ENCODE data around the gene KLHL20. TPM values are rescaled to one million over a fixed set of nuclear protein-coding genes. Genes with fewer than 3 reads are reported as not detected.
"Not testable (repeated sequence)": the region's sequence is repeated elsewhere in the genome, so short reads cannot be mapped to it uniquely, and the experiment has no call there.

The KLHL20 gene
- total and polyA plus RNA-seq, 2 experiments from 2014 or later: 12.3 to 14.5 TPM

DNA sequence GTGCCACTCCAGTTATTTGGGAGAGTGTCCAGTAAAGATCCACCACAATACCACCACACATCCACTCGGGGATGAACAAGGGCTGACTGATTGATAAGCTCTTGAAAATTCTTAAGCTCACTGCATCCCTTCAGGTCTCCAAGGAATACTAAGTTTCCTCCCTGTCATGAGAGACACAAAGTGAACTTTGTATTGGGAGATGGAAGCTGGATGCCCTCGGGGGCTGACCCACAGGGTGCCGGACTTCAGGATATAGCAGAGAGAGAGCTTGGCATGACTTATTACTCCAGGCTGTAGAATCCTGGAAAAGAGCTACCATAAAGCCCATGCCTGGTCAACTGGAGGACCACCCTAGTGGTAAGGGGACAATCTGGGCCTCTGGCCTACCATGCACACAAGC is 29.7 kb upstream of the KLHL20 start:
- H3K4me1 Mint-ChIP-seq: peaks cover 47% of the 10 kb centered on the region
- not testable (repeated sequence) for H3K9me3 Mint-ChIP-seq; H3K4me3 Mint-ChIP-seq; H3K4me2 ChIP-seq; H3F3A ChIP-seq (replicated peaks; ENCODE audit: low read depth); H3K9me2 ChIP-seq (ENCODE audit: insufficient read depth); H3K79me2 ChIP-seq (replicated peaks; ENCODE audit: insufficient read depth); H3K27me3 Mint-ChIP-seq (ENCODE audit: insufficient read depth, low read depth, poor library complexity); H3K27ac ChIP-seq (ENCODE audit: low read depth); ATAC-seq; H3K4me3 ChIP-seq; DNase-seq (ENCODE audit: low spot score); H3K36me3 ChIP-seq (ENCODE audit: insufficient read depth); H4K20me1 ChIP-seq (replicated peaks; ENCODE audit: insufficient read depth); H3K27ac Mint-ChIP-seq; H3K36me3 Mint-ChIP-seq (ENCODE audit: low read depth); H2AFZ ChIP-seq; H3K27me3 ChIP-seq (ENCODE audit: insufficient read depth)
- peaks cover 49% of the 10 kb centered on the region for H3K4me1 ChIP-seq (ENCODE audit: insufficient read depth)

DNA sequence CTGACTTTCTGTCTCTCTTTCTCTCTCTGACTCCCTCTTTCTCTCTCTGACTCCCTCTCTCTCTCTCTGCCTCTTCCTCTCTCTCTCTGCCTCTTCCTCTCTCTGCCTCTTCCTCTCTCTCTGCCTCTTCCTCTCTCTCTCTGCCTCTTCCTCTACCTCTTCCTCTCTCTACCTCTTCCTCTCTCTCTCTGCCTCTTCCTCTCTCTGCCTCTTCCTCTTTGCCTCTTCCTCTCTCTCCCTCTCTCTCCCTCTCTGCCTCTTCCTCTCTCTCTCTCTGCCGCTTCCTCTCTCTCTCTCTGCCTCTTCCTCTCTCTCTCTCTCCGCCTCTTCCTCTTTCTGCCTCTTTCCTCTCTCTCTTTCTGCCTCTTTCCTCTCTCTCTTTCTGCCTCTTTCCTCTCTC is 26.5 kb upstream of the KLHL20 start:
- H2AFZ ChIP-seq: no peak overlapping the region
- peaks cover 29% of the 10 kb centered on the region for H3K4me1 ChIP-seq (ENCODE audit: insufficient read depth)
- H3F3A ChIP-seq (replicated peaks; ENCODE audit: low read depth): no peaks in the 10 kb centered on the region
- Mint-ChIP-seq H3K4me3 (no peak overlapping the region), H3K9me3 (peaks cover 20% of the 10 kb centered on the region), H3K36me3 (ENCODE audit: low read depth) (no peaks in the 10 kb centered on the region; the same call in 2 of the 3 replicates), H3K27ac (no peak overlapping the region; the same call in 1 of the 2 replicates), H3K4me1 (peaks cover 33% of the 10 kb centered on the region), H3K27me3 (ENCODE audit: insufficient read depth, low read depth, poor library complexity) (peaks cover 5% of the 10 kb centered on the region)
- H3K4me3 ChIP-seq: no peak overlapping the region
- no peak overlapping the region for H3K27ac ChIP-seq (ENCODE audit: low read depth)
- H3K36me3 ChIP-seq (ENCODE audit: insufficient read depth): 0 out of 2 replicates have a peak, but pooled peaks cover 7% of the 10 kb centered on the region
- TF ChIP-seq, protein P1, sequence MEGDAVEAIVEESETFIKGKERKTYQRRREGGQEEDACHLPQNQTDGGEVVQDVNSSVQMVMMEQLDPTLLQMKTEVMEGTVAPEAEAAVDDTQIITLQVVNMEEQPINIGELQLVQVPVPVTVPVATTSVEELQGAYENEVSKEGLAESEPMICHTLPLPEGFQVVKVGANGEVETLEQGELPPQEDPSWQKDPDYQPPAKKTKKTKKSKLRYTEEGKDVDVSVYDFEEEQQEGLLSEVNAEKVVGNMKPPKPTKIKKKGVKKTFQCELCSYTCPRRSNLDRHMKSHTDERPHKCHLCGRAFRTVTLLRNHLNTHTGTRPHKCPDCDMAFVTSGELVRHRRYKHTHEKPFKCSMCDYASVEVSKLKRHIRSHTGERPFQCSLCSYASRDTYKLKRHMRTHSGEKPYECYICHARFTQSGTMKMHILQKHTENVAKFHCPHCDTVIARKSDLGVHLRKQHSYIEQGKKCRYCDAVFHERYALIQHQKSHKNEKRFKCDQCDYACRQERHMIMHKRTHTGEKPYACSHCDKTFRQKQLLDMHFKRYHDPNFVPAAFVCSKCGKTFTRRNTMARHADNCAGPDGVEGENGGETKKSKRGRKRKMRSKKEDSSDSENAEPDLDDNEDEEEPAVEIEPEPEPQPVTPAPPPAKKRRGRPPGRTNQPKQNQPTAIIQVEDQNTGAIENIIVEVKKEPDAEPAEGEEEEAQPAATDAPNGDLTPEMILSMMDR (conservative IDR thresholded peaks at IDR 0.05; ENCODE audit: low read depth in 2 of 2): no peak
- TF ChIP-seq ZNF114 (CRISPR knock-in tag; IDR thresholded peaks at IDR 0.05) (no peak), JUNB (IDR thresholded peaks at IDR 0.05; ENCODE audit: unreplicated experiment) (no peak), NANOG (IDR thresholded peaks at IDR 0.05; ENCODE audit: borderline replicate concordance) (no peak), CREB1 (CRISPR knock-in tag; IDR thresholded peaks at IDR 0.05; ENCODE audit: low read depth) (no peak)
- TF ChIP-seq, protein P2, sequence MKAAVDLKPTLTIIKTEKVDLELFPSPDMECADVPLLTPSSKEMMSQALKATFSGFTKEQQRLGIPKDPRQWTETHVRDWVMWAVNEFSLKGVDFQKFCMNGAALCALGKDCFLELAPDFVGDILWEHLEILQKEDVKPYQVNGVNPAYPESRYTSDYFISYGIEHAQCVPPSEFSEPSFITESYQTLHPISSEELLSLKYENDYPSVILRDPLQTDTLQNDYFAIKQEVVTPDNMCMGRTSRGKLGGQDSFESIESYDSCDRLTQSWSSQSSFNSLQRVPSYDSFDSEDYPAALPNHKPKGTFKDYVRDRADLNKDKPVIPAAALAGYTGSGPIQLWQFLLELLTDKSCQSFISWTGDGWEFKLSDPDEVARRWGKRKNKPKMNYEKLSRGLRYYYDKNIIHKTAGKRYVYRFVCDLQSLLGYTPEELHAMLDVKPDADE (IDR thresholded peaks at IDR 0.05): no peak
- H3K9me2 ChIP-seq (ENCODE audit: insufficient read depth): no peaks in the 10 kb centered on the region
- H3K4me2 ChIP-seq: peak overlapping the region; percentile 0; the same call in 1 of the 2 replicates
- no peaks in the 10 kb centered on the region for H4K20me1 ChIP-seq (replicated peaks; ENCODE audit: insufficient read depth)
- no peaks in the 10 kb centered on the region for H3K79me2 ChIP-seq (replicated peaks; ENCODE audit: insufficient read depth)
- H3K27me3 ChIP-seq (ENCODE audit: insufficient read depth): no peaks in the 10 kb centered on the region
- DNase-seq (ENCODE audit: low spot score): no peak
- ATAC-seq: no peak

DNA sequence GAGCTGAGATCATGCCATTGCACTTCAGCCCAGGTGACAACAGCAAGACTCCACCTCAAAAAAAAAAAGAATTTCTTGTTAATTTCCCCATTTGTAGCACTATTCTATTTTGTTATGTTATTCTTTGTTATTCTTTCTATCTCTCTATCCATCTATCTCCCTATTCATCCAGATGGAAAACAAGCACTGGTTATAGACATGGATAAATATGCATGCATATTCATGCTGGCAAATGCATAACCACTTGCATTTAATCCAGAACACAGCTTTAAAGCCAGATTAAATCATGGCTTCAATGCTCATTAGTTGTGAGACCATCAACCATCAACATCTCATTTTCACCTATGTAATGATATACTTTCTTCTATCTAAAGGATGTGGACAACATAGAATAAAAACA is 21.5 kb upstream of the KLHL20 start:
- H4K20me1 ChIP-seq (replicated peaks; ENCODE audit: insufficient read depth): no peaks in the 10 kb centered on the region
- H3K27ac ChIP-seq (ENCODE audit: low read depth): no peak overlapping the region
- H3K4me3 Mint-ChIP-seq: no peak overlapping the region
- H3K4me1 ChIP-seq (ENCODE audit: insufficient read depth): peaks cover 8% of the 10 kb centered on the region
- no peaks in the 10 kb centered on the region for H3F3A ChIP-seq (replicated peaks; ENCODE audit: low read depth)
- peaks cover 5% of the 10 kb centered on the region for H3K27me3 Mint-ChIP-seq (ENCODE audit: insufficient read depth, low read depth, poor library complexity)
- no peaks in the 10 kb centered on the region; the same call in 2 of the 3 replicates for H3K36me3 Mint-ChIP-seq (ENCODE audit: low read depth)
- peaks cover 18% of the 10 kb centered on the region for H3K4me1 Mint-ChIP-seq
- H3K4me3 ChIP-seq: no peak overlapping the region
- H3K4me2 ChIP-seq: no peak overlapping the region
- H3K27me3 ChIP-seq (ENCODE audit: insufficient read depth): no peaks in the 10 kb centered on the region
- ATAC-seq (no peak), DNase-seq (ENCODE audit: low spot score) (no peak)
- no peak overlapping the region for H3K27ac Mint-ChIP-seq
- H3K9me3 Mint-ChIP-seq: peaks cover 20% of the 10 kb centered on the region
- H2AFZ ChIP-seq: no peak overlapping the region
- H3K36me3 ChIP-seq (ENCODE audit: insufficient read depth): 0 out of 2 replicates have a peak, but pooled peaks cover 7% of the 10 kb centered on the region
- no peaks in the 10 kb centered on the region for H3K9me2 ChIP-seq (ENCODE audit: insufficient read depth)
- no peaks in the 10 kb centered on the region for H3K79me2 ChIP-seq (replicated peaks; ENCODE audit: insufficient read depth)
- no peak for TF ChIP-seq EZH2phosphoT487 (IDR thresholded peaks at IDR 0.05; ENCODE audit: unreplicated experiment)
- TF ChIP-seq POLR2AphosphoS5 (IDR thresholded peaks at IDR 0.05; ENCODE audit: low read depth): no peak
- TF ChIP-seq NANOG (IDR thresholded peaks at IDR 0.05; ENCODE audit: borderline replicate concordance): no peak
- no peak for TF ChIP-seq CREB1 (CRISPR knock-in tag; IDR thresholded peaks at IDR 0.05; ENCODE audit: low read depth)
- TF ChIP-seq EZH2 (IDR thresholded peaks at IDR 0.05; ENCODE audit: low read depth, unreplicated experiment): no peak
- TF ChIP-seq, protein P2 (IDR thresholded peaks at IDR 0.05): no peak
- TF ChIP-seq, protein P3, sequence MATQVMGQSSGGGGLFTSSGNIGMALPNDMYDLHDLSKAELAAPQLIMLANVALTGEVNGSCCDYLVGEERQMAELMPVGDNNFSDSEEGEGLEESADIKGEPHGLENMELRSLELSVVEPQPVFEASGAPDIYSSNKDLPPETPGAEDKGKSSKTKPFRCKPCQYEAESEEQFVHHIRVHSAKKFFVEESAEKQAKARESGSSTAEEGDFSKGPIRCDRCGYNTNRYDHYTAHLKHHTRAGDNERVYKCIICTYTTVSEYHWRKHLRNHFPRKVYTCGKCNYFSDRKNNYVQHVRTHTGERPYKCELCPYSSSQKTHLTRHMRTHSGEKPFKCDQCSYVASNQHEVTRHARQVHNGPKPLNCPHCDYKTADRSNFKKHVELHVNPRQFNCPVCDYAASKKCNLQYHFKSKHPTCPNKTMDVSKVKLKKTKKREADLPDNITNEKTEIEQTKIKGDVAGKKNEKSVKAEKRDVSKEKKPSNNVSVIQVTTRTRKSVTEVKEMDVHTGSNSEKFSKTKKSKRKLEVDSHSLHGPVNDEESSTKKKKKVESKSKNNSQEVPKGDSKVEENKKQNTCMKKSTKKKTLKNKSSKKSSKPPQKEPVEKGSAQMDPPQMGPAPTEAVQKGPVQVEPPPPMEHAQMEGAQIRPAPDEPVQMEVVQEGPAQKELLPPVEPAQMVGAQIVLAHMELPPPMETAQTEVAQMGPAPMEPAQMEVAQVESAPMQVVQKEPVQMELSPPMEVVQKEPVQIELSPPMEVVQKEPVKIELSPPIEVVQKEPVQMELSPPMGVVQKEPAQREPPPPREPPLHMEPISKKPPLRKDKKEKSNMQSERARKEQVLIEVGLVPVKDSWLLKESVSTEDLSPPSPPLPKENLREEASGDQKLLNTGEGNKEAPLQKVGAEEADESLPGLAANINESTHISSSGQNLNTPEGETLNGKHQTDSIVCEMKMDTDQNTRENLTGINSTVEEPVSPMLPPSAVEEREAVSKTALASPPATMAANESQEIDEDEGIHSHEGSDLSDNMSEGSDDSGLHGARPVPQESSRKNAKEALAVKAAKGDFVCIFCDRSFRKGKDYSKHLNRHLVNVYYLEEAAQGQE (IDR thresholded peaks at IDR 0.05; ENCODE audit: unreplicated experiment): no peak
- TF ChIP-seq ZNF331 (CRISPR knock-in tag; IDR thresholded peaks at IDR 0.05; ENCODE audit: low read depth): no peak

Data from GM23338 (cell line).